ENCODE results near the gene C3. TPM values are rescaled to one million over a fixed set of nuclear protein-coding genes. Genes with fewer than 3 reads are reported as not detected.
"Not testable (repeated sequence)": the region's sequence is repeated elsewhere in the genome, so short reads cannot be mapped to it uniquely, and the experiment has no call there.

Gene C3
- total RNA-seq, 1 donor from 2014 or later, result 0.69 TPM

- no peak overlapping the region for H3K4me3 Mint-ChIP-seq (ENCODE audit: unreplicated experiment)
- no peak for TF ChIP-seq CTCF (IDR thresholded peaks at IDR 0.05; ENCODE audit: partially characterized antibody, unreplicated experiment)
- no peaks in the 10 kb centered on the region for H3K9me3 Mint-ChIP-seq (ENCODE audit: unreplicated experiment)
- no peaks in the 10 kb centered on the region for H3K27me3 Mint-ChIP-seq (ENCODE audit: unreplicated experiment)
- no peaks in the 10 kb centered on the region for H3K4me1 Mint-ChIP-seq (ENCODE audit: low read depth, unreplicated experiment)
- no peak for DNase-seq
- no peaks in the 10 kb centered on the region for H3K36me3 Mint-ChIP-seq (ENCODE audit: unreplicated experiment)
- no peak overlapping the region for H3K27ac Mint-ChIP-seq (ENCODE audit: unreplicated experiment)
Measured at GRCh38 chr19:6651965-6652804, 68.3 kb downstream of the C3 start.

- no peak for TF ChIP-seq CTCF (IDR thresholded peaks at IDR 0.05; ENCODE audit: partially characterized antibody, unreplicated experiment)
- Mint-ChIP-seq H3K9me3 (ENCODE audit: unreplicated experiment) (peaks cover 6% of the 10 kb centered on the region), H3K4me3 (ENCODE audit: unreplicated experiment) (no peak overlapping the region), H3K27ac (ENCODE audit: unreplicated experiment) (no peak overlapping the region), H3K36me3 (ENCODE audit: unreplicated experiment) (no peaks in the 10 kb centered on the region), H3K4me1 (ENCODE audit: low read depth, unreplicated experiment) (no peaks in the 10 kb centered on the region), H3K27me3 (ENCODE audit: unreplicated experiment) (no peaks in the 10 kb centered on the region)
- DNase-seq, result no peak
Measured at GRCh38 chr19:6649185-6649584, 71.3 kb downstream of the C3 start.

- no peaks in the 10 kb centered on the region for H3K27me3 Mint-ChIP-seq (ENCODE audit: unreplicated experiment)
- H3K27ac Mint-ChIP-seq (ENCODE audit: unreplicated experiment), result no peak overlapping the region
- no peak for DNase-seq
- H3K4me1 Mint-ChIP-seq (ENCODE audit: low read depth, unreplicated experiment), result no peaks in the 10 kb centered on the region
- no peaks in the 10 kb centered on the region for H3K36me3 Mint-ChIP-seq (ENCODE audit: unreplicated experiment)
- H3K4me3 Mint-ChIP-seq (ENCODE audit: unreplicated experiment), result no peak overlapping the region
- H3K9me3 Mint-ChIP-seq (ENCODE audit: unreplicated experiment), result peaks cover 6% of the 10 kb centered on the region
- no peak for TF ChIP-seq CTCF (IDR thresholded peaks at IDR 0.05; ENCODE audit: partially characterized antibody, unreplicated experiment)
Measured at GRCh38 chr19:6648141-6648715, 72.2 kb downstream of the C3 start.

- DNase-seq, result no peak
- peaks cover 7% of the 10 kb centered on the region for H3K9me3 Mint-ChIP-seq (ENCODE audit: unreplicated experiment)
- H3K27ac Mint-ChIP-seq (ENCODE audit: unreplicated experiment), result no peak overlapping the region
- H3K4me1 Mint-ChIP-seq (ENCODE audit: low read depth, unreplicated experiment), result no peaks in the 10 kb centered on the region
- no peaks in the 10 kb centered on the region for H3K36me3 Mint-ChIP-seq (ENCODE audit: unreplicated experiment)
- H3K4me3 Mint-ChIP-seq (ENCODE audit: unreplicated experiment), result no peak overlapping the region
- H3K27me3 Mint-ChIP-seq (ENCODE audit: unreplicated experiment), result no peaks in the 10 kb centered on the region
- TF ChIP-seq CTCF (IDR thresholded peaks at IDR 0.05; ENCODE audit: partially characterized antibody, unreplicated experiment), result no peak
Measured at GRCh38 chr19:6644796-6645195, 75.7 kb downstream of the C3 start.

GRCh38 chr19:6640333-6640732 is 80.1 kb downstream of the C3 start:
- H3K27me3 Mint-ChIP-seq (ENCODE audit: unreplicated experiment); H3K36me3 Mint-ChIP-seq (ENCODE audit: unreplicated experiment); DNase-seq; H3K27ac Mint-ChIP-seq (ENCODE audit: unreplicated experiment); H3K4me1 Mint-ChIP-seq (ENCODE audit: low read depth, unreplicated experiment); H3K9me3 Mint-ChIP-seq (ENCODE audit: unreplicated experiment); H3K4me3 Mint-ChIP-seq (ENCODE audit: unreplicated experiment): not testable (repeated sequence)

Data from glutamatergic neuron (in vitro differentiated cells).